ENCODE results near the gene CNGA1.

The CNGA1 gene

DNA sequence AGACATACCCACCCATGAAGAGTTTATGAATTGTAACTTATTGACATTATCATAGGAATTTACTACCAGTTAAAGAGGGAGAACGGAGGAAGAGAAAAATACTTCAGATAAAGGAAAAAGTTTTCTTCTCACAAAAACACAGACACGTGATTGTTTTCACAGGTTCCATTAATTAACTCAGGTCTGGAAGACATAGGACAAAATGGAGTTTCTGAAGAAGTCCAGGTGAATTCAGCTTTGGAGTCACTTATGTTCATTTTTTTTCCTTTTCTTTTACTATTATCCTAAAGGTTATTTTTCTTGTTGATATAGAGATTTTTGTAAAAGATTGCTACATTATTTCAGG is 20.6 kb upstream of the CNGA1 start:
- ATAC-seq (no peak), DNase-seq (no peak)
- H3K9me3 Mint-ChIP-seq: no peaks in the 10 kb centered on the region
- H3K27me3 Mint-ChIP-seq: no peaks in the 10 kb centered on the region
- no peak overlapping the region for H3K27ac Mint-ChIP-seq
- H3K4me1 Mint-ChIP-seq: peaks cover 55% of the 10 kb centered on the region
- no peak overlapping the region for H3K4me3 Mint-ChIP-seq

DNA sequence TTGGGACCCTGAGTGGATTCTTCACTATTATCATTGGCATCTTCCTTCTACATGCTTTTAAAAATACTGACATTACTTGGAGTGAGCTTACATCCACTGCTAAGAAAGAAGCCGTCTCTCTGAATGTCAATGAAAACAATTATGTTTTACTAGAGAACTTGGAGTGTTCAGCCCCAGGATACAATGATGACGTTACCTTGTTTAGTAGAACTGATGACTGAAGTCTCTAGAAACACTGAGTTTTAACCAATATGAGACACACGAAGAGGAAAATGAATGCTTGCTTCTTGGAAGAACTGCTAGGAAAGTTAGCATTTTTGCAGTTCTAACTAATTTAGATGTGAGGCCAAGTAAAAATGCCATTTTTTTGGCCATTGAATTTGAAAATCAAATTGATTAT is 19.5 kb upstream of the CNGA1 start:
- Mint-ChIP-seq H3K4me1 (peaks cover 50% of the 10 kb centered on the region), H3K9me3 (no peaks in the 10 kb centered on the region), H3K27me3 (no peaks in the 10 kb centered on the region), H3K27ac (peak overlapping the region in 1 of 2 donors; percentile 38), H3K4me3 (peak overlapping the region; percentile 21 to 41)
- ATAC-seq (no peak), DNase-seq (no peak)

DNA sequence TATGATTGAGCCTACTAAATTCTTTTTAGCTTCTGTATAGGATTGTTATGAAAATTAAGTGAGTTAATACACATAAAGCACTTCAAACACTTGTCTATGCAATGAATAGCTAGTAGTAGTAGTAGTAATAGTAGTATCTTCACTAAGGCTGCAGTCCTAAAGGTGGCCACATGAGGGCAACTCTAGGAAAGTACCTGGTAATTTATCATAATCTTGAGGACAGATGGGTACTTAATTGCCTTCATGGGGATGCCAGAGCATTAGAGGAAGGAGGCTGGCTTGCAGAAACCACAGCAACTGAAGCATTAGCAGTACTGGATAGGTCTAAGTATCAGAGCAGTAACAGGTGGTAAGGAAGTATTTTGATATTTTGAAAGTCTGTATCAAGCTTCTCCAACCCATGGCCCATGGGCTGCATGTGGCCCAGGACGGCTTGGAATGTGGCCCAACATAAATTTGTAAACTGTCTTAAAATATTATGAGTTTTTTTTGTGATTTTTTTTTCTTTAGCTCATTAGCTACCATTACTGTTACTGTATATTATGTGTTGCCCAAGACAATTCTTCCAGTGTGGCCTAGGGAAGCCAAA is 17.4 kb upstream of the CNGA1 start:
- peaks cover 60% of the 10 kb centered on the region for H3K4me1 Mint-ChIP-seq
- no peak overlapping the region for H3K4me3 Mint-ChIP-seq
- no peaks in the 10 kb centered on the region for H3K27me3 Mint-ChIP-seq
- DNase-seq (peak; percentile 53 to 67), ATAC-seq (peak; percentile 75)
- H3K27ac Mint-ChIP-seq: no peak overlapping the region
- no peaks in the 10 kb centered on the region for H3K9me3 Mint-ChIP-seq

DNA sequence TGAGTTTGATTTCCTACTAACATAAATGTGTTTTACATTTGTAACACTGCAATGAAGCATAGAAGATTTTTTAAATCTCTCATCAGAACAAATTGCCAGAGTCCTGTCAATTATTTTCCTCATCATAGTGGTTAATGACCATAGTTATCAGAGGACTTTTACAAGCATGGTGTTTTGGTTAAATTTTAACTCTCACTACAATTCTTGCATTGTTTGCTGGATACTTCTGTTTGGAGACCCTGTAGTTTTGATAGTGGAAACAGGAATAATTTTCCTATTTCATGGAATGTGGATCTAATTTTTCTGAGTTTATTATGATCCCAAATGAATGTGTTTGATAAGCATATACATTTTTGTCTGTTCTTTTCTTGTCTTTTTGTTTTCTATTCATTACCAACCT is 16.9 kb upstream of the CNGA1 start:
- Mint-ChIP-seq H3K27me3 (no peaks in the 10 kb centered on the region), H3K4me1 (peaks cover 65% of the 10 kb centered on the region), H3K27ac (no peak overlapping the region), H3K4me3 (no peak overlapping the region), H3K9me3 (no peaks in the 10 kb centered on the region)
- ATAC-seq (no peak), DNase-seq (no peak)

DNA sequence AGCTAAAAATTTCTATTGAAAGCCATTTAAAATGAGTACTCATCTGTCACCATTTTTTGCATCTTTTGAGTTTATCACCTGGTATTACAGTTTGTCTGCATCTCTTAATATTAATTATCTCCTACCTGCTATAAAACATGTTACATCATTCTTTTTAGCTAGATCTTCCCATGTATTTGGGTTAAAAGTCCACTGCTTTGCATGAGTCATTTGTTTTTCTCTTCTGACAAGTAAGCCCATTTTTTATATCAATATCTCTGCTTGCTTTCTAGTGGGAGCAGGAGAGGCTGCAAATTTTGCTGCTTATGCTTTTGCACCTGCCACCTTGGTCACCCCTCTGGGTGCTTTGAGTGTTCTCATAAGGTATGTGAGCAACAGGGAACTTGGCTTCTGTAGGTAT is 16.2 kb upstream of the CNGA1 start:
- Mint-ChIP-seq H3K4me1 (peaks cover 72% of the 10 kb centered on the region), H3K9me3 (no peaks in the 10 kb centered on the region), H3K27ac (no peak overlapping the region), H3K27me3 (no peaks in the 10 kb centered on the region), H3K4me3 (no peak overlapping the region)
- no peak for ATAC-seq
- no peak for DNase-seq

DNA sequence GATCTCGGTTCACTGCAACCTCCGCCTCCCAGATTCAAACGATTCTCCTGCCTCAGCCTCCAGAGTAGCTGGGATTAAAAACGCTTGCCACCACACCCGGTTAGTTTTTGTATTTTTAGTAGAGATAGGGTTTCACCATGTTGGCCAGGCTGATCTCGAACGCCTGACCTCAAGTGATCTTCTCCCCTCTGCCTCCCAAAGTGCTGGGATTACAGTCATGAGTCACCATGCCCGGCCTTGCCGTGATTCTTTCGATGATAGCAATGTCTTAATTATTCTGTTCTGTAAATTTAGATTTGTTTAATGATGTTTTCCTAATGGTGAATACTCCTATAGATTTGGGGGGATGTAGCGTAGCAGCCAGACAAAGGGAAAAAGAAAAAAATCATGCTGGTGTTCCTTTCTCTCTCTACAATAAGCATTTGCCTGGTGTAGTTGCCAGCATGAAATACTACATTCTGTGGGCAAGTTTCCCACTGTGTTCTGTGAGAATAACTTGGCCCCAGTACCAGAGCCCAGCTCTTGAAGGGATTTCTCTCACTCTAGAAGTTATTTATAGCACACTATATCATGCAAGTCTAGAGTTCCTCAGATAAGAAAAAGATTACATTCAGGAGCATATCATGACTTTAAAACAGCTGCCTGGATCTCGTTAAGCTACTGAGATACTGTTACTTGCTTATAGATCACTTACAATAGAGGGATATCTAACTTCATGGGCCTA is 15.5 kb upstream of the CNGA1 start:
- H3K4me3 Mint-ChIP-seq: no peak overlapping the region

DNA sequence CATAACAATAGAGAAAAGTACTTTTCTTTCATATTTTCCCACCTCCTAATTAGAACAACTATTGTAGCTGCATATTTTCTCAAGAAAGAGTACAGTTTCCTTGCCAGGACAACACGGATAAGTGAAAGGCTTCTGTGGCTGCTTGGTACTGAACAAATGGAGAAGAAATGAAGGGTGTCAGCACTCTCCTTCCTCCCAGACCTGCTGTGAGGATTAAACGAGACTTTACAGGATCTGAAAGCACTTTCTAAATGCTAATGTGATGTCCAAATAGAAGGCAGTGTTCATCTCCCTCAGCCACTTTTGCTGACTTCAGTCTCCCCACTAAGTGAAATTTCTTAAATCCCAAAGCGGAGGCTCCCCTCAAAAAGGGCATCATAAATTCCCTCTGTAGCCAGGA is 14.0 kb upstream of the CNGA1 start:
- ATAC-seq (no peak), DNase-seq (no peak)
- H3K4me1 Mint-ChIP-seq: peaks cover 59% of the 10 kb centered on the region
- no peak overlapping the region for H3K27ac Mint-ChIP-seq
- H3K9me3 Mint-ChIP-seq: no peaks in the 10 kb centered on the region
- no peak overlapping the region for H3K4me3 Mint-ChIP-seq
- no peaks in the 10 kb centered on the region for H3K27me3 Mint-ChIP-seq

More for the DNA sequence above, 15.5 kb upstream of the CNGA1 start:
- no peaks in the 10 kb centered on the region for H3K9me3 Mint-ChIP-seq
- H3K27ac Mint-ChIP-seq: no peak overlapping the region
- peaks cover 73% of the 10 kb centered on the region for H3K4me1 Mint-ChIP-seq
- ATAC-seq (no peak), DNase-seq (no peak)
- H3K27me3 Mint-ChIP-seq: no peaks in the 10 kb centered on the region

DNA sequence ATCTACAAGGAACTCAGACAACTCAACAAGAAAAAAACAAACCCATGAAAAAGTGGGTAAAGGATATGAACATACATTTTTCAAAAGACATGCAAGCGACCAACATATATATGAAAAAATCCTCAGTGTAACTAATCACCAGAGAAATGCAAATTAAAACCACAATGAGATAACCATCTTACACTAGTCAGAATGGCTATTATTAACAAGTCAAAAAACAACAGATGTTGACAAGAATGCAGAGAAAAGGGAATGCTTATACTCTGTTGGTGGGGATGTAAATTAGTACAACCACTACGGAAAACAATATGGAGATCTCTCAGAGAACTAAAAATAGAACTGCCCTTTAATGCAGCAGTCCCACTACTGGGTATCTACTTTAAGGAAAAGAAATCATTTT is 12.2 kb upstream of the CNGA1 start:
- peaks cover 42% of the 10 kb centered on the region for H3K4me1 Mint-ChIP-seq

DNA sequence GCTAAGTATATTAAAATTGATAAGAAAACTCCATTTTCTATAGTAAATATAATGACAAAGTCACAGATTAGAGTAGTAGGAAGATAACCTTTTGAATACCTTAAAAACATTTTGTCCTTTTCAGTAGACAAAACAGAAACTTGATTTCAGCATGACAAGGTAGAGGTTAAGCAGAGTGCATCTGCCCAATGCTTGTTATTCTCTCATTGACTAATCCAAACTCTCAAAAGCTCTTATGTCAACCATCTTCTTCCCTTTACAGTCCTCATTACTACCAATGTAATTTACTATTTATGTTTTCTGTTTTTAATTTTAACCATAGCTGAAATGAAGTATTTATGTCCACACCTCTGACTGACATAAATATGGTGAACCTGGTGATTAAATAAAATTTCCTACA is 11.2 kb upstream of the CNGA1 start:
- H3K4me3 Mint-ChIP-seq: no peak overlapping the region
- H3K27ac Mint-ChIP-seq: no peak overlapping the region
- H3K27me3 Mint-ChIP-seq: no peaks in the 10 kb centered on the region
- DNase-seq (no peak), ATAC-seq (peak; percentile 91)
- H3K9me3 Mint-ChIP-seq: no peaks in the 10 kb centered on the region
- H3K4me1 Mint-ChIP-seq: peaks cover 39% of the 10 kb centered on the region

More for the DNA sequence above, 12.2 kb upstream of the CNGA1 start:
- Mint-ChIP-seq H3K9me3 (no peaks in the 10 kb centered on the region), H3K4me3 (no peak overlapping the region), H3K27ac (no peak overlapping the region), H3K27me3 (no peaks in the 10 kb centered on the region)
- DNase-seq: no peak
- ATAC-seq: peak; percentile 33

DNA sequence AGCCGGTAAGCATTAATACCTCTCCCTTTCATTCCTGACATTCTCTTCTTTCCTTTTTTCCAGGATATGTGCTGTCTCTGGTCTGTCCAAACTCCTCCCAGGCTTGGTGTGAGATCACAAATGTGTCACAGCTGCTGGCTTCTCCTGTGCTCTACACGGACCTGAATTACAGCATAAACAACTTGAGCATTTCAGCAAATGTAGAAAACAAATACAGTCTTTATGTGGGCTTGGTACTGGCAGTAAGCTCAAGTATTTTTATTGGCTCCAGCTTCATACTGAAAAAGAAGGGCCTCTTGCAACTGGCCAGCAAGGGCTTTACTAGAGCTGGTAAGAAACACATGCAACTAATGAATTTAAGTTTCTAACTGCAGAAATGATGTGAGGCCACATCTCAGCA is 8.5 kb upstream of the CNGA1 start:
- H3K27me3 Mint-ChIP-seq: peaks cover 1% of the 10 kb centered on the region
- no peak overlapping the region for H3K27ac Mint-ChIP-seq
- H3K4me3 Mint-ChIP-seq: no peak overlapping the region
- DNase-seq: no peak
- no peak for ATAC-seq
- H3K9me3 Mint-ChIP-seq: no peaks in the 10 kb centered on the region
- peaks cover 42% of the 10 kb centered on the region for H3K4me1 Mint-ChIP-seq

DNA sequence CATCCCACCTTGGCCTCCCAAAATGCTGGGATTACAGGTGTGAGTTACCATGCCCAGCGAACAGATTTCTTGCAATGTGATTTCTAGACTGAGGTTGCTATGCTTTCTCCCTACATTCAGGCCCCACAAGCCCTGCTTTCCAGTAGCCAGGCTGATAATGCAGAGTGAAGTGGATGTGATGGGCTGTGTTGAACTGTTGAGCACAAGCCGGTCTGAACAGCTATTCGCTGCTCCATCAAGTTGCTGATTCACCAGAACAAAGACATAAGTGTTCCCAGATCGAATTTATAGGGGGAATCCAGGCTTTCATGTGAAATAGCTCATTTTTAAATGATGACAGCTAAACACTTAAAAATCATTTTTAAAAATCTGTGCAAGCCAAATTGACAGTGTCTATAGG is 8.0 kb upstream of the CNGA1 start:
- H3K27me3 Mint-ChIP-seq: peaks cover 6% of the 10 kb centered on the region
- ATAC-seq (no peak), DNase-seq (no peak)
- no peak overlapping the region for H3K27ac Mint-ChIP-seq
- H3K4me3 Mint-ChIP-seq: no peak overlapping the region
- no peaks in the 10 kb centered on the region for H3K9me3 Mint-ChIP-seq
- H3K4me1 Mint-ChIP-seq: peaks cover 45% of the 10 kb centered on the region

DNA sequence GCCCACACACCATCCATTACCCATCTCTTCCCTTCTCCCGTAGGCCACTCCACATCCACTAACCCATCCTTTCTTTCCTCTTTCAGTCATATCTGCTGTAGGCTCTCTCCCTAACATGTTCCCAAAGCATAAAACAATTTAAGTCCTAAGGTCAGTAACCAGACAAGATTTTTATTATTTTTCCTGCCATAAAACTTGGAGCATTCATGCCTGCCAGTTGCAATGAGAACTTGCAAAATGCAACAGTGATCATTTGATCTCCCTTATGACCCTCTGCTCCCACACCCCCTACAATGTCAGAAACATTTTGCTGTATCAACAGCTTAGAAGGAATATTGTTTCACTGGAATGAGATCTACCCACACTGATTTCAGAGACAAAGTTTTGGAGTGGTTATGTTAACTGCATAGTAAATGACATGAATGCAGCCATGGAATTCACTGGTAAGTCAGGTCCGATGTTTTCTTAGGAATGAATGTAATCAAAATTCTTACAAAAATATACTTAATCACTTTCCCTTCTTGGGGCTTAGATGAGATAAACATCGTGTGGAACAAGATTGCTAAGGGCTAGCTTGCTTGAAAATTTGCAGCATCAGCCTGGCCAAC is 5.8 kb upstream of the CNGA1 start:
- H3K9me3 Mint-ChIP-seq: no peaks in the 10 kb centered on the region
- no peak overlapping the region for H3K27ac Mint-ChIP-seq
- no peak overlapping the region for H3K4me3 Mint-ChIP-seq
- peaks cover 34% of the 10 kb centered on the region for H3K4me1 Mint-ChIP-seq
- H3K27me3 Mint-ChIP-seq: peaks cover 25% of the 10 kb centered on the region
- DNase-seq (no peak), ATAC-seq (no peak)

DNA sequence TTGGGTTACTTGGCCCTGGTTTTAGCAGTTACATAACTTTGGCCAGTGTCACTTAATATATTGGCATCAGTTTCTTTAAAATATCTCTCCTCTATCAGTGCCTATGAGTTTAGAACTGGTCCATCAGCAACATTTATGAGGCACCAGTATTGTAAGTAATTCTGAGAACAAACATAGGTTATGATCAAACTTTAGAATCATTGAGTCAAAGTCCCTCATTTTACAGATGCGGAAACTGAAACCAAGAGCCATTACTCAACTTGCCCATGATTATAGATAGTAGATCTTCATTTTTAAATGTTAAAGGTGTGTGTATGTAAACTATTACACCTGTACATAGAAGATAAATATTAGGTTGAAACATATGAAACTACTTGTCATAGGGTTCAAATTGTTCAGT is 4.6 kb upstream of the CNGA1 start:
- Mint-ChIP-seq H3K4me1 (peaks cover 42% of the 10 kb centered on the region), H3K27me3 (peaks cover 28% of the 10 kb centered on the region), H3K27ac (no peak overlapping the region), H3K9me3 (no peaks in the 10 kb centered on the region), H3K4me3 (no peak overlapping the region)
- DNase-seq (no peak), ATAC-seq (peak; percentile 51)

DNA sequence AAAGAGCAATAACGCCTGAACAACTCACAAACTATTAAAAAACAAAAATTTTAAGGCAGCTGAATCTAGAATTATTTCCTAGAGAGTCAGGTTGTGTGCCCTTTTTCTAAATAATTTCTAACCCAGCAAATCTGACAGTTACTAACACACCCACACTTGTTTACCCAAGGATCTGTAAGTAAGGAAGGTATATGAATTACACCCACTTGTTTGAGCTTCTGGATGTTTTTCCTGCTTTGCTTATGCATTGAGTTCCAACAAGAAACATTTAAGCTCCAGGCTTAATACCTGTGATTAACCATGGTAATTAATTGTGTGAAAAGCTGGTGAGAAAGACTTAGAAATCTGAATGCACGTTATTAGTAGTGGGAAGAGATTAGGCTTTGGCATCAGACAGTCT is 1.6 kb upstream of the CNGA1 start:
- no peak for ATAC-seq
- Mint-ChIP-seq H3K4me1 (peaks cover 48% of the 10 kb centered on the region), H3K9me3 (no peaks in the 10 kb centered on the region), H3K4me3 (no peak overlapping the region), H3K27ac (no peak overlapping the region), H3K27me3 (peaks cover 45% of the 10 kb centered on the region)
- DNase-seq: no peak

DNA sequence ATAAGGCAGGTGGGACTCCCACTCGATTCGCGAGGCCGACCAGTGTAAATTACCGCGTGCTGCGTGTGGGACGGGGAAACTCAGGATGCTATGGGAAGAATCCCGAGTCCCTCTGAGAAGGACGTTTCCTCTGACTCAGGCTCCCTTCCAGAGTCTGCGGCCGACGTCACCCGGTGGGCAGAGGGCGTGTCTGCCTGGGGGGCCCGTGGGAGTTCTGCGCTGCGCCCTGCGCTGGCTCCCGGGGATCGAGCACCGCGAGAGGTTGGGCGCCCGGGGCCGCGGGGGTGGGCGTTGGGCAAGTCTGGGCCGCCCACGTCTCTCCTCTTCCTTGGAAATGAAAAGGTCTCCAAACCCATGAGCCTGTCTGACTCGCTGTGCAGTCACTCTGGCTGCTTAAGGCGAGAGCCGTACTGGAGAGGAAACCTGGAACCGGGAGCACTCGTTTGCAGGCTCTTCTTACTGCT is 659 bp upstream of the CNGA1 start:
- Mint-ChIP-seq H3K27ac (no peak overlapping the region), H3K27me3 (peaks cover 52% of the 10 kb centered on the region), H3K4me3 (peak overlapping the region; percentile 71 to 90), H3K9me3 (no peaks in the 10 kb centered on the region), H3K4me1 (peaks cover 46% of the 10 kb centered on the region)
- DNase-seq (no peak), ATAC-seq (peak; percentile 34)

DNA sequence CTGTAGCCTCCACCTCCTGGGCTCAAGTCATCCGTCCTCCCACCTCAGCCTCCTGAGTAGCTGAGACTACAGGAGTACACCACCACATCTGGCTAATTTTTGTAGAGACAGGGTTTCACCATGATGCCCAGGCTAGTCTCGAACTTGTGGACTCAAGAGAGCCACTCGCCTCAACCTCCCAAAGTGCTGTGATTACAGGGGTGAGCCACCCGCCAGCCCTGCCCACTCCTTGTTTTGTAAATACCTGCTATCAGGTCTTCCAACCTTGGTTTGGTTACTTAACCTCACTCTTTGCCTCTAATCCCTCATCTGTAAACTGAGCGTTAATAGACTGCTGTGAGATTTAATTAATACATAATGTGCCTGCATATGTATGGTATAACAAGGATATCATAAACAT is 803 bp downstream of the CNGA1 start:
- Mint-ChIP-seq H3K9me3 (peaks cover 0 to 4% of the 10 kb centered on the region in 2 donors), H3K4me3 (peak overlapping the region; percentile 71 to 90), H3K4me1 (peaks cover 35% of the 10 kb centered on the region), H3K27ac (no peak overlapping the region), H3K27me3 (peaks cover 65% of the 10 kb centered on the region)
- ATAC-seq: no peak
- no peak for DNase-seq
